PC-9 (cell line): ENCODE data around the gene COPA.

Experiments
- EZH2 ChIP-seq: fragments of 200-600 bp; sonication (generic); IDR thresholded peaks from 2 replicates; pipeline ENCODE4 v1.8.0; 2017; ENCODE audit warnings: antibody characterized with exemption, low read depth
- TF ChIP-seq, protein P1 (sequence below): fragments of 200-600 bp; sonication (generic); conservative IDR thresholded peaks from 2 replicates; pipeline ENCODE4 v1.6.1; 2017; ENCODE audit warnings: mixed run types, antibody characterized with exemption, mild to moderate bottlenecking, moderate library complexity

DNA sequence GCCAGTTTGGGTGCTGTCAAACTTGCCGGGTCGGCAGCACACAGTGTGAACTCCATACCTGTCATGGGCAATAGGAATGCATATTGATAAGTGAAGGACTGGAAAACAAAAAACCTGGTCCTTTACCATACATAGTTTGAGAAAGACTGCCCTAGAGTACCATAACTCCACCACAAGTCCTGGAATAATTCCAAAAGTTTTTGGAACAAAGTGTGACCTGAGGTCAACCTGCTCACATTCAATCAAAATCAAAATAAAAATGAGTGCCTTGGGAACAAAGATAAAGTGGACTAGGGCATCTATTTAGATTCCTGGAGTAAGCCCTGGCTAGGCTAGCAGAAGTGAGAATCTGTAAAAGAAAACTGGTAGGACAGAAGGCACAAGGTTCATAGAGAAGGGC is 65.7 kb downstream of the COPA start:
- TF ChIP-seq, protein P1, sequence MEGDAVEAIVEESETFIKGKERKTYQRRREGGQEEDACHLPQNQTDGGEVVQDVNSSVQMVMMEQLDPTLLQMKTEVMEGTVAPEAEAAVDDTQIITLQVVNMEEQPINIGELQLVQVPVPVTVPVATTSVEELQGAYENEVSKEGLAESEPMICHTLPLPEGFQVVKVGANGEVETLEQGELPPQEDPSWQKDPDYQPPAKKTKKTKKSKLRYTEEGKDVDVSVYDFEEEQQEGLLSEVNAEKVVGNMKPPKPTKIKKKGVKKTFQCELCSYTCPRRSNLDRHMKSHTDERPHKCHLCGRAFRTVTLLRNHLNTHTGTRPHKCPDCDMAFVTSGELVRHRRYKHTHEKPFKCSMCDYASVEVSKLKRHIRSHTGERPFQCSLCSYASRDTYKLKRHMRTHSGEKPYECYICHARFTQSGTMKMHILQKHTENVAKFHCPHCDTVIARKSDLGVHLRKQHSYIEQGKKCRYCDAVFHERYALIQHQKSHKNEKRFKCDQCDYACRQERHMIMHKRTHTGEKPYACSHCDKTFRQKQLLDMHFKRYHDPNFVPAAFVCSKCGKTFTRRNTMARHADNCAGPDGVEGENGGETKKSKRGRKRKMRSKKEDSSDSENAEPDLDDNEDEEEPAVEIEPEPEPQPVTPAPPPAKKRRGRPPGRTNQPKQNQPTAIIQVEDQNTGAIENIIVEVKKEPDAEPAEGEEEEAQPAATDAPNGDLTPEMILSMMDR: no peak
- no peak for TF ChIP-seq EZH2
